GM12873 (cell line): ENCODE results near the gene TYMS.

Experiments
- CTCF ChIP-seq: IDR thresholded peaks from 2 replicates; pipeline ENCODE4 v1.5.1; 2012; ENCODE audit warnings: low read depth, mild to moderate bottlenecking, moderate library complexity, low read length, control low read depth; ENCODE audit not compliant: insufficient read depth; ENCODE audit errors: missing control alignments

The TYMS gene

DNA sequence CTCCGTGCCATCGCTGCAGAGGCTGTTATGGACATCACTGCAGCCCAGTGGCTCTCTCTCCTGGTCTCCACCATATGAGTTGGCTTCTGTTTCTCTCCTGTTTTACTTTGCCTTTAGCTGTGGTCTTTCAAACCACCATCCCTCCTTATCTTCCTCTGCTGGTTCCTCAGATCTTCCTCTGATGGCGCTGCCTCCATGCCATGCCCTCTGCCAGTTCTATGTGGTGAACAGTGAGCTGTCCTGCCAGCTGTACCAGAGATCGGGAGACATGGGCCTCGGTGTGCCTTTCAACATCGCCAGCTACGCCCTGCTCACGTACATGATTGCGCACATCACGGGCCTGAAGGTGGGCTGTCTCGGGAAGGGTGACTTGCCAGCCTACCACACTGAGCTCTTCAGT lies 13.1 kb downstream of the TYMS start:
- no peak for TF ChIP-seq CTCF

DNA sequence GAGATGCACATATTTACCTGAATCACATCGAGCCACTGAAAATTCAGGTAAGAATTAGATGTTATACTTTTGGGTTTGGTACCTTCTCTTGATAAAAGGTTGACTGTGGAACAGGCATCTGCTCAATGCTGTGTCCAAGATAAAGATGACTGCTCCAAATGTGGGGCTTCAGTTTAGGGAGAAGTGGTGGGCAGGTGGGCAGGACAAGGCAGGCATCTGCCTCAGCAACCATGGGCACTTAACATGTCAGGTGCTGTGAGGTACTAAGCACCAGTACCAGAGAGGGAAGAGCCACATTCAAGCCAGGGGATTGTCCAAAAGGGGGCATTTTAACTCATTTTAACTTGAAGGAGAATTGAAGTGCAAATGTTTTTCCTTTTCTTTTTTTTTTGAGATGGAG lies 14.0 kb downstream of the TYMS start:
- TF ChIP-seq CTCF = no peak

DNA sequence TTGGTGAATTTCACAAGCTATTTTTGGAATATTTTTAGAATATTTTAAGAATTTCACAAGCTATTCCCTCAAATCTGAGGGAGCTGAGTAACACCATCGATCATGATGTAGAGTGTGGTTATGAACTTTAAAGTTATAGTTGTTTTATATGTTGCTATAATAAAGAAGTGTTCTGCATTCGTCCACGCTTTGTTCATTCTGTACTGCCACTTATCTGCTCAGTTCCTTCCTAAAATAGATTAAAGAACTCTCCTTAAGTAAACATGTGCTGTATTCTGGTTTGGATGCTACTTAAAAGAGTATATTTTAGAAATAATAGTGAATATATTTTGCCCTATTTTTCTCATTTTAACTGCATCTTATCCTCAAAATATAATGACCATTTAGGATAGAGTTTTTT lies 15.9 kb downstream of the TYMS start:
- no peak for TF ChIP-seq CTCF

DNA sequence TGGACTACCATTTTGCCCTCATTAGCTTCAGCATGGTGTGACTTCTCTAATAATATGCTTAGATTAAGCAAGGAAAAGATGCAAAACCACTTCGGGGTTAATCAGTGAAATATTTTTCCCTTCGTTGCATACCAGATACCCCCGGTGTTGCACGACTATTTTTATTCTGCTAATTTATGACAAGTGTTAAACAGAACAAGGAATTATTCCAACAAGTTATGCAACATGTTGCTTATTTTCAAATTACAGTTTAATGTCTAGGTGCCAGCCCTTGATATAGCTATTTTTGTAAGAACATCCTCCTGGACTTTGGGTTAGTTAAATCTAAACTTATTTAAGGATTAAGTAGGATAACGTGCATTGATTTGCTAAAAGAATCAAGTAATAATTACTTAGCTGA lies 16.3 kb downstream of the TYMS start:
- TF ChIP-seq CTCF = no peak

GRCh38 chr18:675307-675706 lies 17.9 kb downstream of the TYMS start:
- TF ChIP-seq CTCF = no peak

DNA sequence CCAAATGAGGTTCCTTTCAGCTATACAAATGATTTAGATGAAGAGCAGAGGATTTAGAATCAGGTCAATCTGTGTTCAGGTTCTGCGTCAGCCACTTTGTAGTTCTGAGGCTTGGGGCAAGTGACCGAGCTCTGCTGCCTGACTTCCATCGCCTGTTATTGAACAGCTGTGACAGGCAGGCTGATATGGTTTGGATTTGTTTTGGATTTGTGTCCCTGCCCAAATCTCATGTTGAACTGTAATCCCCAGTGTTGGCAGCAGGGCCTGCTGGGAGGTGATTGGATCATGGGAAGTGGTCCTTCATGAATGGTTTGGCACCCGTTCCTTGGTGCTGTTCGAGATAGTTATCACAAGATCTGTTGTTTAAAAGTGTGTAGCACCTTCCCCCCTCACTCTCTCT lies 18.6 kb downstream of the TYMS start:
- TF ChIP-seq CTCF = no peak

GRCh38 chr18:676736-677135 lies 19.3 kb downstream of the TYMS start:
- no peak for TF ChIP-seq CTCF

DNA sequence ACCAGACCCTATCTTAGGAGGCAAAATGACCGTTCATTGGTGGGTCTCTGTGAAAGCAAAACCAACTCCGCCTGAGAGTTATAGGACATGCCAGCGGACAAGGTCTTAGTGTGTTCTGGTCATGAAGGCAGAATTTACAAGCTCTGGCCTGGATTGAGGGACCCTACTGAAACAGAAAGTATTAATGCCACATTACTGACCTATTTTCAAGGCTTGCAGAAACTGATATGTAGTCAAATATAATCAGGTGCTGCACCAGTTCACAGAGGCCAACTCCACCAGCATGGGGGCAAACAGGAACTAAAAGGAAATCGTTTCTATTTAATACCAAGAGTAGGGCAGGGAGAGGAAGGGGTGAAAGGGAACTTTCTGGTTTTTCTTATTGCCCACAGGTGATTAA lies 19.7 kb downstream of the TYMS start:
- no peak for TF ChIP-seq CTCF
